Gastrocnemius medialis (tissue), 4 donors: ENCODE results near the gene ACSL4.

Source experiments
- CTCF ChIP-seq, 5 experiments: fragments of 450-650 bp in 3 of 5; fragments of 200-600 bp in 2 of 5; sonication (generic) in 2 of 5; IDR thresholded peaks in 4 of 5; conservative IDR thresholded peaks in 1 of 5; 1 replicate in 4 of 5; 2 replicates in 1 of 5; pipeline ENCODE4 v1.5.1; 2016 to 2019; ENCODE audit warnings: antibody characterized with exemption in 5 of 5, mild to moderate bottlenecking in 3 of 5, moderate library complexity in 3 of 5
- POLR2A ChIP-seq, 2 donors: fragments of 450-650 bp; IDR thresholded peaks; one replicate each; pipeline ENCODE4 v1.6.1; 2017; ENCODE audit warnings: antibody characterized with exemption in 2 of 2, mild to moderate bottlenecking in 2 of 2, moderate library complexity in 2 of 2

DNA sequence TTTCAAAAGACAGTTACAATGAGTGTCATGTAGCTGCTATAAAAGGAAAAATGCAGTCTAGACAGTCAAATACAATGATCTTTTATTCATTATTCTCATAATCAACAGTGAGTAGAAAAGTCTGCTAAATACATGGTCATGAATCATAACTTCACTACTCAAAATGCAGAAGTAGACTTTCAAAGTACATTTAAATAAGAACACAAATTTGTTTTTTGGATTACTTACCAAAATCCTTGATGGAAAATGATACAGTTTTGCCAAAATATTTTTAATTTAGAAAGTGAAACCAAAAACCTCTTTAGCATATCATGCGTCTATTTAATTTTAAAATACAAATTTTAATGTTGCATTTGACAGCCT lies 4.9 kb downstream of the ACSL4 start:
- TF ChIP-seq CTCF (IDR thresholded peaks at IDR 0.05 in 4 of 5, conservative IDR thresholded peaks at IDR 0.05 in 1 of 5) (no peak), POLR2A (IDR thresholded peaks at IDR 0.05) (no peak)
